Stimulated activated naive B cell treated with anti-CD40 and anti-IgM and Interleukin-4, amounts not matched to agents 10 μg/mL and 1 μg/mL and 100 μg/mL, for 72 hours (primary cell): Measurements from ENCODE around the gene MTMR2.
"Not testable (repeated sequence)": the region's sequence is repeated elsewhere in the genome, so short reads cannot be mapped to it uniquely, and the experiment has no call there.

Source experiments
- ATAC-seq, 2 donors: fragments of 150-1000 bp; cut with Tn5 transposase; replicated peaks; 2 replicates each; pipeline ENCODE4 v1.10.0; 2021; ENCODE audit warnings: moderate library complexity in 1 of 2
- DNase-seq: peaks from one replicate; pipeline ENCODE4 v3.0.0; 2021
- H3K27ac Mint-ChIP-seq: one replicate; pipeline ENCODE4 v1.8.0; 2022; ENCODE audit warnings: mild to moderate bottlenecking, mixed read lengths
- H3K27me3 Mint-ChIP-seq, 2 donors: one replicate each; pipeline ENCODE4 v1.8.0; 2022; ENCODE audit warnings: mixed read lengths in 2 of 2
- H3K36me3 Mint-ChIP-seq, 2 donors: one replicate each; pipeline ENCODE4 v1.8.0; 2022; ENCODE audit warnings: mixed read lengths in 2 of 2, mild to moderate bottlenecking in 1 of 2
- H3K4me1 Mint-ChIP-seq, 2 donors: one replicate each; pipeline ENCODE4 v1.8.0; 2022; ENCODE audit warnings: mixed read lengths in 2 of 2, mild to moderate bottlenecking in 1 of 2
- H3K4me3 Mint-ChIP-seq, 2 donors: one replicate each; pipeline ENCODE4 v1.8.0; 2022; ENCODE audit warnings: mild to moderate bottlenecking in 2 of 2, mixed read lengths in 2 of 2, moderate library complexity in 1 of 2
- H3K9me3 Mint-ChIP-seq, 2 donors: one replicate each; pipeline ENCODE4 v1.8.0; 2022; ENCODE audit warnings: mixed read lengths in 2 of 2, mild to moderate bottlenecking in 1 of 2

MTMR2 gene

DNA sequence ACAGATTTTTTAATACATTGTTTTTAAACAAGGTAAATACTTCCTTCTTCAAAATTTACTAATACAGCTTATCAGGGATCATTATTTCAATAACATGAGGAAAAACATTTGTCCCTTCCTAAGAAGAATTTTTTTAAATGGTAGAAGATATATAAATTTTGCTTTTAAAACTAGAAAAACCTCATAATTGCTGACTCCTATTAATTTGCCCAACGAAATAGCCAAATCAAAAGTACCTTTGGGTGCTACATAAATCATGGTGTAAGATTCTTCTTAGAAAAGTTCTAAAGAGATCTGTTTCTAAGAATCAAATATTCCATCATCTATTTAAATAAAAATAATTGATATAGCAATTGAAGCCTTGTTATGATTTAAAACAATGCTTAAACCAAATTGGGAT is 78.7 kb downstream of the MTMR2 start:
- Mint-ChIP-seq H3K27ac (no peak overlapping the region), H3K4me1 (no peaks in the 10 kb centered on the region), H3K36me3 (peaks cover 7 to 16% of the 10 kb centered on the region in 2 donors), H3K9me3 (no peaks in the 10 kb centered on the region), H3K4me3 (no peak overlapping the region), H3K27me3 (no peaks in the 10 kb centered on the region)
- no peak for ATAC-seq
- DNase-seq: no peak

DNA sequence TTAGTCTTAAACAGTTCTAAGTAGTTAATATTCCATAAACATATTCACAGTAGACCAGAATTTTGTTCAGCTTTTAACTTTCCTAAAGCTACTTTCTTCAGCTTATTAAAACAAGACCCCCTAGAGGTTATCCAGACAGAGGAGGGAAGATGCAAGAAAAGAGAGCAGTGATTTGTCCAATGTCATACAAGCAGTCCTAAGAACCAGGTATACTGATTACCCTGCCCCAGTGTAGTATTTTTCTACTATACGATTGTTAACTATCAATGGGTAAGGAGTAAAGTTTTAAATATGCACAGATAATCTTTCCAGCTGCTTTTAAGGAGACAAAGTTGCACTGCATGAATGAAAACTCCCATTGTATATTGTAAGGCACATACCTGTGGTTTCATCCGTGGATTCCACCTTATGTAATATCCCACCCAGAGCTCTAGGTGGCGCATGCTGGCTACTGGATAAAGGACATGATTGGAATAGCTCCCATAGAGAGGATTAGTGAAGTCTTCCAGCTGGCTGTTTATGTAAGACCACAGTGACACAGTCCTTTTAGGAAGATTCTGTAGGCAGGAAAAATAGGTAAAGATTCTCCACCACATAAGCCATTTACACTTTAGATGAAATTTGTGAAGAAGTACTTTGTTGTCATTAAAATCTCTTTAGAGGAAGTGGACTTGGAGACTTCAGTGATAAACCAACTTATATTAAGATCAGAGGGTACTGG is 88.0 kb downstream of the MTMR2 start:
- no peaks in the 10 kb centered on the region for H3K27me3 Mint-ChIP-seq
- H3K4me3 Mint-ChIP-seq: no peak overlapping the region
- H3K9me3 Mint-ChIP-seq: no peaks in the 10 kb centered on the region
- H3K27ac Mint-ChIP-seq: peak overlapping the region; percentile 44
- DNase-seq (peak; percentile 21), ATAC-seq (peak; percentile 77 to 81)
- H3K36me3 Mint-ChIP-seq: peaks cover 17 to 34% of the 10 kb centered on the region in 2 donors
- peaks cover 0 to 2% of the 10 kb centered on the region in 2 donors for H3K4me1 Mint-ChIP-seq

DNA sequence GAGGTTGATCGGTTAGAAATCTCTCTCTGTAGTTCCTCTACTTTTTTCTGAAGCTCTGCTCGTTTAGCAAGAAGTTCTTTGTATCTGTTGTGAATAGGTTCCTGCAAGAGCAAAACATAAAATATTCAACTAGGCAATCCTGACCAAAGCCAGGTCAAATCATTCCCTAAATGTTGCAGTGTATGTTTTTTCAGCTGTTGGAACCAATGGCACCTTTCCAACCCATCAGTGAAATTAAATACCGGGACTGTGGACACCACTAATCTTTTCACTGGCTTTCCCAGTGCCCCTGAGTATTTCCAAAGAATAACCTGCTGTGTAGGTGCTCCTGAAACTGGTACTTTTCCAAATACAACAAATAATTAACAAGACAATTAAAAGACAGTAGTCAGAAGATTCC is 88.6 kb downstream of the MTMR2 start:
- peaks cover 20 to 38% of the 10 kb centered on the region in 2 donors for H3K36me3 Mint-ChIP-seq
- ATAC-seq: no peak
- DNase-seq: no peak
- no peaks in the 10 kb centered on the region for H3K9me3 Mint-ChIP-seq
- peaks cover 0 to 2% of the 10 kb centered on the region in 2 donors for H3K4me1 Mint-ChIP-seq
- no peak overlapping the region for H3K4me3 Mint-ChIP-seq
- no peak overlapping the region for H3K27ac Mint-ChIP-seq
- H3K27me3 Mint-ChIP-seq: no peaks in the 10 kb centered on the region

DNA sequence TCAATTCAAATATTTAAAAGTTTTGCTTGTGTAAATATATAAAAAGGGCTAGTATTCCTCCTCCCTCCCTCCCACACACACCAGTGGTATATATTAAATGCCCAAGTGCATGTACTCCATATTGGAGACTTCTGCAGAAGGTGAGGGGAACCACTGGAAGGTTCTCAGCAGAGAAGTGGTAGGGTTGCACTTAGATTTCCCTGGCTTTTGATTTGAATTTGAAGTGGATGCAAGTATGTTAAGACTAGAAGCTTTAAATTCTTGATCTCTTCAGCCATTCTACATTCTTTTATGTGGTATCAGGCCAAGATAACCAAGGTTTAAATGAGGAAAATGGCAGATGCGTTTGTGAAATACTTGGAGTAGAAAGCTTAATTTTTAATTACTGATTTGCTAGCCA is 90.5 kb downstream of the MTMR2 start:
- Mint-ChIP-seq H3K36me3 (peaks cover 25 to 42% of the 10 kb centered on the region in 2 donors), H3K27me3 (no peaks in the 10 kb centered on the region), H3K4me3 (no peak overlapping the region), H3K27ac (no peak overlapping the region), H3K4me1 (peaks cover 0 to 2% of the 10 kb centered on the region in 2 donors), H3K9me3 (no peaks in the 10 kb centered on the region)
- ATAC-seq (no peak), DNase-seq (no peak)

DNA sequence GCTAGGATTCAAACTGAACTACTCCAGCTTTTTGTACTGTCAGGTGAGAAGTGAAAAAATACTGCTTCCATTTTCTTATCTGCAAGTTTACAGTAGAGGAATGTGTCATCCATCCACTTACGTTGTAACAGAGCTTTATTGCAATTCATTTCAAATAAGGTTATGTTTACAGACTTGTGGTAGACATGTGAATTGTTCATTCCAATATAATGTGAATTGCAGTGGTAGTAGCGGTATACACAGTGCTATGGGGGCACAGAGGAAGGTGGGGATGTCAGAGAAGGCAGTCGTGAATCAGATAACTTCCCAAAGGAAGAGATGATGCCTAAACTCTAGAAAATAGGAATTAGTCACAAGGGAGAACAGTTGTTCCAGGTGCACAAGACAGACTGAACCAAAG is 91.1 kb downstream of the MTMR2 start:
- Mint-ChIP-seq H3K36me3 (peaks cover 22 to 41% of the 10 kb centered on the region in 2 donors), H3K9me3 (no peaks in the 10 kb centered on the region), H3K27ac (no peak overlapping the region), H3K27me3 (no peaks in the 10 kb centered on the region), H3K4me3 (no peak overlapping the region), H3K4me1 (peaks cover 0 to 2% of the 10 kb centered on the region in 2 donors)
- ATAC-seq: no peak
- DNase-seq: no peak

DNA sequence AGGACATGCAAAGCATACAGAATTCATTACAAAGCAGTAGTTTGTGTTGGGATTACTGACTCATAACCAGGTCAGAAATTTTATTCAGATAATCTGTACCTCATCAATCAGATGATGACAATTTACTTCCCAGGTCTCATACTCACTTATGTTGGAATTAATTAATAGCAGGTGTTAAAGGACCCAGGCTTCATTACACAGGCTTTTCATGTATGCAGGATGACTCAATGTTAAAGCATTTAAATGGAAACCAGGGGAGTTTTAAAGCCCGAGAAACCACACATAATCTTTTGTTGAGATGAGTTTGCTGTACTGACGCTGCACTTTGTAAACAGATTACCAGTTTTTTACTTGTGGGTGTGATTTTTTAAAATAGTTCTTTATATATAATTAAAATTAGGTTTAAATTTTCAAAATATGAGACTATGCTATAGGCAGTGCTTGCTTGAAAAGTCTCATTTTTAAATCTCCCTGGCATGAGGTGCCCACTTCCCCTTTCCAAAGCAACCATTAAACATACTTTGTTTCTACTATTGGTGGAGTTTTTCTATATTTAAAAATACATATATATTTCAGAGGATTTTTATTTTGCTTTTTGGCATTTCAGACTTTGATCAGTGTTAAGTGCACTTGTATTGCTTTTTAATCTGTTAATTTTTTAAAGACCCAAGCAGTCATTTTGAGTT is 92.6 kb downstream of the MTMR2 start:
- H3K36me3 Mint-ChIP-seq: peaks cover 24 to 37% of the 10 kb centered on the region in 2 donors
- no peak overlapping the region for H3K4me3 Mint-ChIP-seq
- no peaks in the 10 kb centered on the region for H3K27me3 Mint-ChIP-seq
- H3K27ac Mint-ChIP-seq: no peak overlapping the region
- ATAC-seq (no peak), DNase-seq (no peak)
- H3K4me1 Mint-ChIP-seq: peaks cover 0 to 2% of the 10 kb centered on the region in 2 donors
- H3K9me3 Mint-ChIP-seq: no peaks in the 10 kb centered on the region

DNA sequence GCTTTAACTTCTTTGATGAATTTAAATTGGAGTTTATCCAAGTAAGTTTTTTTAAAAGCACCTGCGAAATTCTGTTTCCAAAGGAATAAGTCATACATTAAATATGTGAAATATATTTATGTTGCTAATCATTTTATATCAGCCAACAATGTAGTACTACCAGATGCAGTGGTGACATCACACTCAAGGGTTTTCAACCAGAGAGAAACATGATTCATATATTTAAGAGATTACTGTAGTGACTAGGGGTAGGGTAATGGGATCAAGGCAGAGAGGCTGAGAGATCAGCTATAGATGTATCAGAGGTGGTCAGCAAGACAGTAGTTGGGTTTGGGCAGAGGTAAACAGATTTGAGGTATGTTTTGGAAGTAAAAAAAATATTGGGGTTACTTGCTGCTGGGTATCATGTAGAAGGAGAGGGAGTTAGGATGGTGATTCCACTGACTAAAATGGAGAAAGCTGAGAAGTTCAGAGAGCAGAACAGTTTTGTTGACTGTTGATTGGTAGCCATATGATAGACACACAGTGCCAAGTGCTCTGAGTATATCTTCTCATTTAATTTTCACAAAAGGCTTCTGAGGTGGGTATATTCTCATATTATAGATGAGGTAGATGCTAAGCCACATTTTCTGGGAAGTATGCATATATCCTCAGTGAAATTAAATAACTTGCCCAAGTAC is 94.2 kb downstream of the MTMR2 start:
- H3K9me3 Mint-ChIP-seq: no peaks in the 10 kb centered on the region
- H3K27me3 Mint-ChIP-seq: no peaks in the 10 kb centered on the region
- H3K4me3 Mint-ChIP-seq: no peak overlapping the region
- DNase-seq (no peak), ATAC-seq (peak in 1 of 2 donors; percentile 14)
- no peaks in the 10 kb centered on the region for H3K4me1 Mint-ChIP-seq
- H3K36me3 Mint-ChIP-seq: peaks cover 25 to 42% of the 10 kb centered on the region in 2 donors
- H3K27ac Mint-ChIP-seq: peak overlapping the region; percentile 14

DNA sequence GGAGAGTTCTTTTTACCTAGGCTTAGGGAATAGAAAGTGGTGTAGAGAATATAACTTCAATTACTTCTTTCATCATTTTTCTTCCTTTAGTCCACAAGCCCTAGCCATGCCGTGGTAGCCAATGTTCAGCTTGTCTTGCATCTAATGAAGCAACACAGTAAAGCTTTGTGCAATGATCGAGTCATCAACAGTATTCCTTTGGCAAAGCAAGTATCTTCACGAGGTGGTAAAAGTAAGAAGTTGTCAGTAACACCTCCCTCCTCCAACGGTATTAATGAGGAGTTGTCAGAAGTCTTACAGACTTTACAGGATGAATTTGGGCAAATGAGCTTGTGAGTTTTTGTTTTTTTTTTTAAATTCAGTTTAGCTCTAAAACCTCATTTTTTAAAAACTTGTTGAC is 96.2 kb downstream of the MTMR2 start:
- ATAC-seq (no peak), DNase-seq (no peak)
- H3K9me3 Mint-ChIP-seq: no peaks in the 10 kb centered on the region
- H3K4me1 Mint-ChIP-seq: no peaks in the 10 kb centered on the region
- peaks cover 27 to 46% of the 10 kb centered on the region in 2 donors for H3K36me3 Mint-ChIP-seq
- no peak overlapping the region for H3K4me3 Mint-ChIP-seq
- H3K27me3 Mint-ChIP-seq: no peaks in the 10 kb centered on the region
- no peak overlapping the region for H3K27ac Mint-ChIP-seq

DNA sequence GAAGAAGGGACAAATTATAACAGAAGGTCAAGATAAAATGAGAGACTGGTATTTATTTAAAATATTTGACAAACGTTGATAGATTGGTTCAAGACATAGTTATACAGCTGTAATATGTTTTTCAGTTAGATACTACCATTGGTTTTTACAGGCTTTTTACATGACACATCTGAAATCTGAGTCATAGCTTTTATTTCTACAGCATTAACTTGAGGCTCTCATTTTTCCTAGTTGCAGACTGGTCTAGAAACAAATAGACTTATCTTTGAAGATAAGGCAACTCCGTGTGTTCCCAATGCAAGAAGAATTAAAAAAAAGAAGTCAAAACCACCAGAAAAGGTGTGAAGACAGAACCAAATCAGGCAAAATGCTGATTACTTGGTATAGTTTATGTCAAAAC is 102.3 kb downstream of the MTMR2 start:
- H3K36me3 Mint-ChIP-seq: peaks cover 33 to 45% of the 10 kb centered on the region in 2 donors
- no peak for ATAC-seq
- no peaks in the 10 kb centered on the region for H3K27me3 Mint-ChIP-seq
- no peaks in the 10 kb centered on the region for H3K4me1 Mint-ChIP-seq
- H3K4me3 Mint-ChIP-seq: no peak overlapping the region
- no peaks in the 10 kb centered on the region for H3K9me3 Mint-ChIP-seq
- H3K27ac Mint-ChIP-seq: no peak overlapping the region
- DNase-seq: no peak

DNA sequence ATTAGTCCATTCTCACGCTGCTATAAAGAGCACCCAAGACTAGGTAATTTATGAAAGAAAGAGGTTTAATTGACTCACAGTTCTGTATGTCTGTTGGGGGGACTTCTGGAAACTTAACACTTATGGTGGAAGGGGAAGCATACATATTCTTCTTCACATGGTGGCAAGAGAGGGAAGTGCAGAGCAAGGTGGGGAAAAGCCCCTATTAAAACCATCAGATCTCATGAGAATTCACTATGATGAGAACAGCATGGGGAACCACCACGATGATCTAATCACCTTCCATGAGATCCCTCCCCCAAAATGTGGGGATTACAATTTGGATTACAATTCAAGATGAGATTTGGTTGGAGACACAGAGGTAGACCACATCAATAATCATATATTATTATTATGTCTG is 107.9 kb downstream of the MTMR2 start:
- Mint-ChIP-seq H3K4me1 (peaks cover 6 to 10% of the 10 kb centered on the region in 2 donors), H3K27ac (peak overlapping the region; percentile 14), H3K36me3 (peaks cover 25 to 38% of the 10 kb centered on the region in 2 donors), H3K9me3 (peaks cover 0 to 1% of the 10 kb centered on the region in 2 donors), H3K4me3 (no peak overlapping the region), H3K27me3 (no peaks in the 10 kb centered on the region)
- peak; percentile 2 for DNase-seq
- peak; percentile 75 to 92 for ATAC-seq

DNA sequence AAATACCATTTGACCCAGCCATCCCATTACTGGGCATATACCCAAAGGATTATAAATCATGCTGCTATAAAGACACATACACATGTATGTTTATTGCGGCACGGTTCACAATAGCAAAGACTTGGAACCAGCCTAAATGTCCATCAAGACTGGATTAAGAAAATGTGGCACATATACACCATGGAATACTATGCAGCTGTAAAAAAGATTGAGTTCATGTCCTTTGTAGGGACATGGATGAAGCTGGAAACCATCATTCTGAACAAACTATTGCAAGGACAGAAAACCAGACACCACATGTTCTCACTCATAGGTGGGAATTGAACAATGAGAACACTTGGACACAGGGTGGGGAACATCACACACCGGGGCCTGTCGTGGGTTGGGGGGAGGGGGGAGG is 112.9 kb downstream of the MTMR2 start:
- not testable (repeated sequence) for ATAC-seq, H3K4me3 Mint-ChIP-seq, H3K27ac Mint-ChIP-seq, H3K4me1 Mint-ChIP-seq, H3K27me3 Mint-ChIP-seq, H3K9me3 Mint-ChIP-seq, DNase-seq
- H3K36me3 Mint-ChIP-seq: peaks cover 35 to 47% of the 10 kb centered on the region in 2 donors

DNA sequence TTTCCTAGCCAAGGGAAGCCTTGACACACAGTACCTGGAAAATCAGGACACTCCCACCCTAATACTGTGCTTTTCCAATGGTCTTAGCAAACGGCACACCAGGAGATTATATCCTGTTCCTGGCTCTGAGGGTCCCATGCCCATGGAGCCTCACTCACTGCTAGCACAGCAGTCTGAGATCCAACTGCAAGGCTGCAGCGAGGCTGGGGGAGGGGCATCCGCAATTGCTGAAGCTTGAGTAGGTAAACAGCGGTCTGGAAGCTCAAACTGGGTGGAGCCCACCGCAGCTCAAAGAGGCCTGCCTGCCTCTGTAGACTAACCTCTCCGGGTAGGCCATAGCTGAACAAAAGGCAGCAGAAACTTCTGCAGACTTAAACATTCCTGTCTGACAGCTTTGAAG is 117.4 kb downstream of the MTMR2 start:
- DNase-seq, H3K4me1 Mint-ChIP-seq, ATAC-seq, H3K4me3 Mint-ChIP-seq, H3K9me3 Mint-ChIP-seq, H3K27ac Mint-ChIP-seq, H3K27me3 Mint-ChIP-seq: not testable (repeated sequence)
- peaks cover 43 to 44% of the 10 kb centered on the region in 2 donors for H3K36me3 Mint-ChIP-seq

DNA sequence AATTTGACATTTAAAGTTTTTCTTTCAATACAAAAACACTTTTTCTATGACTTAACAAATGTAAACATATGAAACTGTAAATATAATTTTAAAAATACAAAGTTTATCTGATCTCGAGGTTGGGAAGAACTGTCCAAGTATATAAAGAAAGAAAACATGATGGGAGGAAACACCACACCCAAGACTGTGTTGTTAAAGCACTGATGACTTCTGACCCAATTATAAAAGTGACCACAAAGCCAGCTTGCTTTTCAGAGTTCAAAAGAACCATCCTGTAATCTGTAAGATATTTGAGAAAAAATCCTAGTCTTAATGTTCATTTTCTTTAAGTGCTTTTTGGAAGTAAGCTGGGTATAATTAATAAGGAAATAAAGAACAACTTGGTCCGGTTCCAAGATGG is 118.0 kb downstream of the MTMR2 start:
- Mint-ChIP-seq H3K9me3 (peaks cover 5 to 6% of the 10 kb centered on the region in 2 donors), H3K27me3 (no peaks in the 10 kb centered on the region), H3K27ac (no peak overlapping the region), H3K4me1 (no peaks in the 10 kb centered on the region), H3K36me3 (peaks cover 44 to 46% of the 10 kb centered on the region in 2 donors), H3K4me3 (no peak overlapping the region)
- DNase-seq (no peak), ATAC-seq (no peak)

DNA sequence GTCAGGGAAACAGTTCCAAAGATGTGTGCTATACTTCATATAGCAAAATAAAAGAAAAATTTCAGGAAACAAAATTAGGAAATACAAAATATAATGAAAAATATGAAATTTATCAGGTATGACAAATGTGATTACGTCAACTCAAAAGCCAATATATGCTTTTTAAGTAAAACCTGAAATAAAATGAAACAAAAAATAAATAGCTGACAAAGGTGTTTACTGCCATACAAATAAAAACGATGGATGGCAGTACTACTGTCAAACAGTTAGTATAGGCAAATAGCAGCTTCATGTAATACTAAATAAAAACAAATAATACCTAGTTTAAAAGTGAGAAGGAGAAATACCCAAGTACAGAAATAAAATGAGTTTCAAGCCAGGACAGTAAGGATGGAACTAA is 119.9 kb downstream of the MTMR2 start:
- Mint-ChIP-seq H3K9me3 (peaks cover 0 to 2% of the 10 kb centered on the region in 2 donors), H3K27me3 (no peaks in the 10 kb centered on the region), H3K36me3 (peaks cover 49 to 53% of the 10 kb centered on the region in 2 donors), H3K27ac (no peak overlapping the region), H3K4me1 (no peaks in the 10 kb centered on the region), H3K4me3 (no peak overlapping the region)
- DNase-seq: no peak
- no peak for ATAC-seq
